T1000 (cell line): ENCODE measurements around the gene FBXO34.
"Not testable (repeated sequence)": the region's sequence is repeated elsewhere in the genome, so short reads cannot be mapped to it uniquely, and the experiment has no call there.

ENCODE experiments used
- DNase-seq: peaks from one replicate; lab custom pipeline; 2025; ENCODE audit warnings: mixed read lengths; lab: John Stamatoyannopoulos, UW

Gene FBXO34

DNA sequence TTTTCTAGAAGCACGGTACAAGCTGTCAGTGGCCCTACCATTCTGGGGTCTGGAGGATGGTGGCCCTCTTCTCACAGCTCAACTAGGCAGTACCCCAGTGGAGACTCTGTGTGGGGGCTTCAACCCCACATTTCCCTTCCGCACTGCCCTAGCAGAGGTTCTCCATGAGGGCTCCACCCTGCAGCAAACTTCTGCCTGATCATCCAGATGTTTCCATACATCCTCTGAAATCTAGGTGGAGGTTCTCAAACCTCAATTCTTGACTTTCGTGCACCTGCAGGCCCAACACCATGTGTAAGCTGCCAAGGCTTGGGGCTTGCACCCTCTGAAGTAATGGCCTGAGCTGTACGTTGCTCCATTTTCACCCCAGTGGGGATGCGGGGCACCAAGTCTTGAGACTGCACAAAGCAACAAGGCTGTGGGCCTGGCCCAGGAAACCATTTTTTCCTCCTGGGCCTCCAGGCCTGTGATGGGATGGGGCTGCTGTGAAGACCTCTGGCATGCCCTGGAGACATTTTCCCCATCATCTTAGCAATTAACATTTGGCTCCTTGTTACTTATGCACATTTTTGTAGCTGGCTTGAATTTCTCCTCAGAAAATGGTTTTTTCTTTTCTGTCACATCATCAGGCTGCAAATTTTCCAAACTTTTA, 41.3 kb downstream of the FBXO34 start:
- DNase-seq: not testable (repeated sequence)

- no peak for DNase-seq
Observed at GRCh38 chr14:55313480-55313879, 42.3 kb downstream of the FBXO34 start.

- DNase-seq: no peak
Observed at GRCh38 chr14:55314449-55314848, 43.2 kb downstream of the FBXO34 start.

GRCh38 chr14:55316564-55316963, 45.3 kb downstream of the FBXO34 start:
- DNase-seq: no peak

GRCh38 chr14:55317542-55318306, 46.5 kb downstream of the FBXO34 start:
- DNase-seq: no peak

GRCh38 chr14:55318694-55319093, 47.5 kb downstream of the FBXO34 start:
- no peak for DNase-seq

DNA sequence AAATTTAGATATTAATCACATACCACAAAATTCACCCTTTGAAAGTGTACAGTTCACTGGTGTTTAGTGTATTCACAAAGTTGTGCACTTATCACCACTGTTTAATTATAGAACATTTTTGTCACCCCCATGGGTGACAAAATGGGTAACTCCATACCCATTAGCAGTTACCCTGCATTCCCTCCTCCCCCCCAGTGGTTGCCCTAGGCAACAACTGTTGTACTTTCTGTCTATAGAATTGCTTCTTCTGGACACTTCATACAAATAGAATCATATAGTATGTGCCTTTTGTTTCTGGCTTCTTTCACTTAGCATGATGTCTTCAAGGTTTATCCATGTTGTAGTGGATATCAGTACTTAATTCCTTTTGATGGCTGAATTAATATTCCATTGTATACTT, 52.7 kb downstream of the FBXO34 start:
- no peak for DNase-seq

DNA sequence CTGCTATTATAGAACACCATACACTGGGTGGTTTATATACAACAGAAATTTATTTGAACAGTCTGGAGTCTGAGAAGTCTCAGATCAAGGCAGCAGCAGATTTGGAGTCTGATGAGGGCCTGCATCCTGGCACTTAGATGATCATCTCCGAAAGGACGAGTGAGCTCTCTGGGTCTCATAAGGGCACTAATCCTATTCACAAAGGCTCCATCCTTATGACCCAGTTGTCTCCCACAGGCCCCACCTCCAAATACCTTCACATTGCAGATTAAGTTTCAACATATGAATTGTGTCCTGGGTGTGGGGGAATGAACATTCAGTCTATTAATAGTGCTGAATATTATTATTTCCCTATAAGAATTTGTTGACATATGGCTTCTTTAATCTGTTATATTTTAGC, 53.6 kb downstream of the FBXO34 start:
- no peak for DNase-seq

GRCh38 chr14:55327179-55327578, 56.0 kb downstream of the FBXO34 start:
- no peak for DNase-seq

DNA sequence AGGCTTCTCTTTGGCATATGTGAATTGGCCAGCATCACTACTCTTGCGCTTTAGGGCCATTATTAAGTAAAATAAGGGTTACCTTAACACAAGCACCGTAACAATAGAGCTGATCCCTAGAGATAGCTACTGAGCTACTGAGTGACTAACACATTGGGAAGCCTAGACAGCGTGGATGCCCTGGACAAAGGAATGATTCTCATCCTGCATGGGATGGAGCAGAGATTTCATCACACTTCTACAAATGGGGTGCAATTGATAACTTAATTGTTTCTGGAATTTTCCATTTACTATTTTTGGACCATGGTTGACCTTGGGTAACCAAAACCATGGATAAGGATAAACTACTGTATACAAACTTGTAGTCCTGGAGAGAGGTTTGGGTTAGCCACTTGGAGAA, 57.1 kb downstream of the FBXO34 start:
- no peak for DNase-seq

- no peak for DNase-seq
Observed at GRCh38 chr14:55329999-55330710, 58.9 kb downstream of the FBXO34 start.

- no peak for DNase-seq
Observed at GRCh38 chr14:55332654-55333570, 61.7 kb downstream of the FBXO34 start.

- DNase-seq: no peak
Observed at GRCh38 chr14:55333711-55334485, 62.7 kb downstream of the FBXO34 start.

GRCh38 chr14:55336162-55336561, 64.9 kb downstream of the FBXO34 start:
- DNase-seq: no peak

GRCh38 chr14:55336691-55337090, 65.5 kb downstream of the FBXO34 start:
- no peak for DNase-seq

GRCh38 chr14:55339770-55340169, 68.5 kb downstream of the FBXO34 start:
- DNase-seq: no peak

GRCh38 chr14:55340482-55340881, 69.3 kb downstream of the FBXO34 start:
- no peak for DNase-seq

DNA sequence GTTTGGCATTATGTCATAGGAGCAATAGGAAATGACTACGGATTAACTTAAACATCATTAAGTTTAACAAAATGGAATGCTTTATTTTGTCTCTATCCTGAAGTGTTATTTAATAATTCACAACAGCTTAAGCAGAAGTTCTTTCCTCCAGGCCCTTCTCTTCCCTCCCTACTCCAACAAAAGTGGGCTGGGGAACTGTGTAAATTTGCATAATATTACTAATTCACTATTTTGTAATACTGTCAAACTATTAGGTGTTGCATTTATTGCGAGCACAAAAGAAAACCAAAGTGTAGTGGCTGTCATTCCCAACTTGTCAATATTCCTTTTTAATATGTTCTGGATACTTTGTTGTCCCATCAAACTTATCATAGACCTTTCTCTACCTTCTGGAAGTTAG, 70.6 kb downstream of the FBXO34 start:
- DNase-seq: no peak

- not testable (repeated sequence) for DNase-seq
Observed at GRCh38 chr14:55344582-55345163, 73.5 kb downstream of the FBXO34 start.

- DNase-seq: no peak
Observed at GRCh38 chr14:55347040-55347439, 75.8 kb downstream of the FBXO34 start.

- no peak for DNase-seq
Observed at GRCh38 chr14:55347748-55348147, 76.5 kb downstream of the FBXO34 start.
